ENCODE measurements around the gene KLK15. TPM values are rescaled to one million over a fixed set of nuclear protein-coding genes. Genes with fewer than 3 reads are reported as not detected.

The KLK15 gene
- total and polyA plus RNA-seq, 10 of the 15 experiments (the other 5 are each of a cell fraction or from before 2014, with no cell fraction given): 0.04 to 0.08 TPM; not detected in 8

- Histone ChIP-seq H3K4me3 (no peak overlapping the region), H3K27me3 (replicated peaks in 1 of 2; ENCODE audit: control insufficient read depth in 2 of 2, insufficient read depth in 2 of 2, low read length in 1 of 2) (peaks cover 0 to 2% of the 10 kb centered on the region in 2 experiments; a peak in 1 of 4 replicates), H3K4me2 (ENCODE audit: control insufficient read depth, insufficient read depth) (no peak overlapping the region), H3K36me3 (ENCODE audit: control insufficient read depth in 2 of 2, insufficient read depth in 2 of 2, low read length in 1 of 2) (no peaks in the 10 kb centered on the region), H3K27ac (ENCODE audit: control insufficient read depth, insufficient read depth) (no peak overlapping the region), H3K9me3 (replicated peaks; ENCODE audit: control insufficient read depth, insufficient read depth, low read length) (no peaks in the 10 kb centered on the region; the same call in 2 of the 3 replicates), H2AFZ (ENCODE audit: control insufficient read depth, low read depth, low read length) (no peak overlapping the region), H3K9ac (ENCODE audit: control insufficient read depth, insufficient read depth, low read length) (no peak overlapping the region), H3K4me1 (ENCODE audit: control insufficient read depth, insufficient read depth, low read length) (no peaks in the 10 kb centered on the region), H3K79me2 (ENCODE audit: control insufficient read depth, insufficient read depth, low read length) (no peaks in the 10 kb centered on the region), H4K20me1 (ENCODE audit: control insufficient read depth, insufficient read depth) (no peaks in the 10 kb centered on the region)
- in situ Hi-C loops (cut with MboI): no loop called here
- ChIA-PET RAD21 (ENCODE audit: unreplicated experiment) (no interaction called here), CTCF (interaction anchor here (0.7 kb wide), 1 partner anchor 105 kb away, joined by 3 read pairs; no protein-coding TSS in a partner anchor), SMC1A (ENCODE audit: uncharacterized antibody, unreplicated experiment) (no interaction called here), POLR2A (no interaction called here)
- TF ChIP-seq POLR2AphosphoS2 (IDR thresholded peaks at IDR 0.05; ENCODE audit: low read depth, low read length) (no peak), RBBP5 (conservative IDR thresholded peaks at IDR 0.05) (no peak), KDM1A (IDR thresholded peaks at IDR 0.05; ENCODE audit: borderline replicate concordance) (no peak), SMAD5 (IDR thresholded peaks at IDR 0.05; ENCODE audit: low read depth) (no peak), SRF (IDR thresholded peaks at IDR 0.05; ENCODE audit: low read depth in 2 of 2, low read length in 2 of 2) (no peak), NKRF (conservative IDR thresholded peaks at IDR 0.05) (no peak), STAT1 (conservative IDR thresholded peaks at IDR 0.05) (no peak)
- intact Hi-C loops (cut with micrococcal nuclease; ENCODE audit: unreplicated experiment): no loop called here
- WGBS (ENCODE audit: insufficient coverage, insufficient replicate concordance, low lambda C conversion rate, missing lambda C conversion rate): 32% methylated on average over 4 of the region's 4 CpGs
- FAIRE-seq (no peak), DNase-seq (ENCODE audit: low read depth, low spot score) (no peak), ATAC-seq (no peak)
- BruUV-seq (replicated peaks): no TSS peak
Measured at GRCh38 chr19:50869479-50869878, 36.1 kb upstream of the KLK15 start.
